ENCODE results near the gene SUN1. TPM values are rescaled to one million over a fixed set of nuclear protein-coding genes. Genes with fewer than 3 reads are reported as not detected.

SUN1 gene
- total and polyA plus RNA-seq, 2 of the 8 experiments (the other 6 are each of a cell fraction or from before 2014, with no cell fraction given), result 108 to 158 TPM

- Histone ChIP-seq H3K9me3 (ENCODE audit: insufficient read depth in 2 of 2, low read depth in 1 of 2, low read length in 1 of 2) (no peaks in the 10 kb centered on the region), H2BK20ac (ENCODE audit: low read length) (no peak overlapping the region), H3K23me2 (ENCODE audit: low read depth, low read length) (no peaks in the 10 kb centered on the region; the same call in 1 of the 2 replicates), H2BK5ac (ENCODE audit: low read depth, low read length) (no peak overlapping the region), H2BK120ac (replicated peaks; ENCODE audit: low read depth, low read length) (no peak overlapping the region), H3K4me3 (ENCODE audit: extremely low read depth in 1 of 4, insufficient read depth in 2 of 4, low read depth in 3 of 4, low read length in 4 of 4) (no peak overlapping the region), H3K56ac (replicated peaks; ENCODE audit: insufficient read length, low read depth, low read length) (no peak overlapping the region), H2BK12ac (ENCODE audit: low read depth, low read length) (no peak overlapping the region), H3K79me1 (ENCODE audit: low read depth, low read length) (no peaks in the 10 kb centered on the region), H3K9ac (replicated peaks in 1 of 4; ENCODE audit: extremely low read depth in 1 of 4, low read depth in 3 of 4, low read length in 3 of 4) (0 out of 7 replicates have a peak overlapping the region, but pooled peaks of 1 of the 4 experiments have one; percentile 11), H3K18ac (ENCODE audit: extremely low read depth, low read length) (no peak overlapping the region), H3K79me2 (ENCODE audit: control insufficient read depth in 1 of 2, insufficient read depth in 2 of 2, low read length in 2 of 2) (no peaks in the 10 kb centered on the region), H4K91ac (replicated peaks; ENCODE audit: insufficient read length, low read length) (no peak overlapping the region), H2AFZ (ENCODE audit: low read length) (no peak overlapping the region), H2AK5ac (ENCODE audit: low read depth, low read length) (no peak overlapping the region), H3K23ac (ENCODE audit: insufficient read length) (no peak overlapping the region), H3K27me3 (replicated peaks in 1 of 4; ENCODE audit: control insufficient read depth in 3 of 4, extremely low read depth in 1 of 4, insufficient read depth in 3 of 4, low read length in 3 of 4) (peaks cover 0 to 8% (median 7%) of the 10 kb centered on the region in 4 experiments; a peak in 4 of 7 replicates), H3K27ac (ENCODE audit: low read depth, low read length) (no peak overlapping the region), H4K20me1 (replicated peaks in 1 of 2; ENCODE audit: control insufficient read depth in 1 of 2, insufficient read depth in 2 of 2, low read length in 2 of 2) (peaks cover 0 to 3% of the 10 kb centered on the region in 2 experiments), H4K8ac (ENCODE audit: extremely low read depth, insufficient read depth, low read length) (no peak overlapping the region), H3K4me2 (ENCODE audit: insufficient read depth in 1 of 2, low read depth in 2 of 2, low read length in 2 of 2) (no peak overlapping the region), H4K5ac (ENCODE audit: insufficient read length, low read depth, low read length) (no peak overlapping the region), H3K4ac (replicated peaks; ENCODE audit: insufficient read length, low read depth, low read length) (no peak overlapping the region), H3K14ac (ENCODE audit: insufficient read length) (no peak overlapping the region), H2BK15ac (ENCODE audit: low read length) (no peak overlapping the region), H3K4me1 (replicated peaks in 1 of 4; ENCODE audit: control insufficient read depth in 3 of 4, insufficient read depth in 4 of 4, low read length in 3 of 4) (peaks cover 0 to 12% (median 2%) of the 10 kb centered on the region in 4 experiments; a peak in 3 of 7 replicates), H3K36me3 (ENCODE audit: control insufficient read depth in 2 of 4, insufficient read depth in 4 of 4, low read length in 3 of 4) (no peaks in the 10 kb centered on the region)
- CTCF ChIA-PET (ENCODE audit: partially characterized antibody), result interaction anchor here (0.7 to 6.3 kb wide), 8 partner anchors 9 to 295 kb away, joined by 3 to 36 read pairs (median 5); partner anchors contain the start of gene CYP2W1
- 91% methylated on average over 13 of the region's 19 CpGs; no CpG with 5 or more reads in 1 of the 2 experiments for WGBS, 2 experiments (ENCODE audit: extremely low coverage in 1 of 2, insufficient coverage in 1 of 2, insufficient read length in 1 of 2, insufficient replicate concordance in 2 of 2, low coverage in 1 of 2, low lambda C conversion rate in 2 of 2, missing lambda C conversion rate in 1 of 2)
- FAIRE-seq, result no peak
- POLR2A ChIA-PET (ENCODE audit: partially characterized antibody), result interaction anchor here (1.2 kb wide), 1 partner anchor 34 kb away, joined by 3 read pairs; no protein-coding TSS in a partner anchor
- no peak for DNase-seq (ENCODE audit: low read depth in 1 of 2, low spot score in 2 of 2)
- no peak for TF ChIP-seq SIN3A (conservative IDR thresholded peaks at IDR 0.05 in 1 of 2, IDR thresholded peaks at IDR 0.05 in 1 of 2; ENCODE audit: low read depth in 1 of 2, low read length in 2 of 2)
- no peak for TF ChIP-seq CHD2 (IDR thresholded peaks at IDR 0.05; ENCODE audit: low read length)
- no peak for TF ChIP-seq CBX5 (IDR thresholded peaks at IDR 0.05; ENCODE audit: low read depth, low read length)
- no peak for TF ChIP-seq TCF12 (IDR thresholded peaks at IDR 0.05; ENCODE audit: low read depth, low read length)
- TF ChIP-seq POLR2A (IDR thresholded peaks at IDR 0.05; ENCODE audit: control extremely low read depth in 1 of 2, low read depth in 2 of 2, low read length in 2 of 2), result no peak
- TF ChIP-seq SIRT6 (IDR thresholded peaks at IDR 0.05; ENCODE audit: low read length), result no peak
- no peak for TF ChIP-seq RFX5 (IDR thresholded peaks at IDR 0.05; ENCODE audit: borderline replicate concordance, low read depth, low read length)
- no peak for TF ChIP-seq EGR1 (IDR thresholded peaks at IDR 0.05; ENCODE audit: borderline replicate concordance, low read depth, low read length)
- no peak for TF ChIP-seq CTBP2 (IDR thresholded peaks at IDR 0.05; ENCODE audit: borderline replicate concordance, insufficient read depth, insufficient read length, low read length)
- no peak for TF ChIP-seq TEAD4 (IDR thresholded peaks at IDR 0.05; ENCODE audit: low read depth, low read length)
- TF ChIP-seq GTF2F1 (IDR thresholded peaks at IDR 0.05; ENCODE audit: borderline replicate concordance, low read depth, low read length), result no peak
- no peak for TF ChIP-seq SP4 (IDR thresholded peaks at IDR 0.05; ENCODE audit: low read length)
- TF ChIP-seq POLR2AphosphoS5 (IDR thresholded peaks at IDR 0.05; ENCODE audit: low read depth, low read length), result no peak
- TF ChIP-seq ATF3 (IDR thresholded peaks at IDR 0.05; ENCODE audit: insufficient read depth, low read depth, low read length), result no peak
These were observed 78.7 kb downstream of the SUN1 start for GRCh38 chr7:910931-911431.
